Mesenchymal stem cell (in vitro differentiated cells and primary cell): ENCODE results near the gene MASP2. TPM values are rescaled to one million over a fixed set of nuclear protein-coding genes. Genes with fewer than 3 reads are reported as not detected.
"Not testable (repeated sequence)": the region's sequence is repeated elsewhere in the genome, so short reads cannot be mapped to it uniquely, and the experiment has no call there.

Source experiments
- DNase-seq: peaks from one replicate; pipeline ENCODE4 v3.0.0-alpha.2; 2013
- H2AFZ ChIP-seq: one replicate; pipeline ENCODE4 v1.6.1; 2013; ENCODE audit warnings: low read depth, mild to moderate bottlenecking, control low read depth, inconsistent platforms, low read length, moderate library complexity
- H2AK5ac ChIP-seq: 2 replicates; pipeline ENCODE4 v1.6.1; 2013; ENCODE audit warnings: low read length, moderate library complexity, mild to moderate bottlenecking, inconsistent platforms; ENCODE audit not compliant: severe bottlenecking
- H2BK120ac ChIP-seq: one replicate; pipeline ENCODE4 v1.6.1; 2013; ENCODE audit warnings: low read depth, mild to moderate bottlenecking, inconsistent platforms, low read length, moderate library complexity
- H2BK12ac ChIP-seq, 2 experiments: one replicate each; pipeline ENCODE4 v1.6.1; 2013; ENCODE audit warnings: inconsistent platforms in 2 of 2, low read length in 2 of 2, mild to moderate bottlenecking in 2 of 2, moderate library complexity in 2 of 2, control low read depth in 1 of 2
- H2BK15ac ChIP-seq: one replicate; pipeline ENCODE4 v1.6.1; 2013; ENCODE audit warnings: mild to moderate bottlenecking, low read depth, inconsistent platforms; ENCODE audit not compliant: poor library complexity, severe bottlenecking
- H2BK5ac ChIP-seq: 2 replicates; pipeline ENCODE4 v1.6.1; 2013; ENCODE audit warnings: low read depth, mild to moderate bottlenecking, low read length, control low read depth, inconsistent platforms; ENCODE audit not compliant: poor library complexity, severe bottlenecking
- H3K14ac ChIP-seq, 2 experiments: one replicate each; pipeline ENCODE4 v1.6.1; 2013; ENCODE audit warnings: inconsistent platforms in 2 of 2, low read length in 2 of 2, control low read depth in 1 of 2, mild to moderate bottlenecking in 1 of 2, moderate library complexity in 1 of 2
- H3K18ac ChIP-seq, 2 experiments: one replicate each; pipeline ENCODE4 v1.6.1; 2013; ENCODE audit warnings: inconsistent platforms in 2 of 2, low read length in 2 of 2, control low read depth in 1 of 2, low read depth in 1 of 2, mild to moderate bottlenecking in 1 of 2
- H3K23ac ChIP-seq, 2 experiments: one replicate each; pipeline ENCODE4 v1.6.1; 2013; ENCODE audit warnings: inconsistent platforms in 2 of 2, low read length in 2 of 2, mild to moderate bottlenecking in 2 of 2, moderate library complexity in 2 of 2, control low read depth in 1 of 2
- H3K27ac ChIP-seq: 2 replicates; pipeline ENCODE4 v1.5.1; 2013; ENCODE audit warnings: mild to moderate bottlenecking, moderate library complexity, low read length, control low read depth, inconsistent platforms; ENCODE audit not compliant: poor library complexity, severe bottlenecking
- H3K27me3 ChIP-seq, 2 experiments: 2 replicates each; pipeline versions ENCODE4 v1.6.1 to v1.7.0; 2013; ENCODE audit warnings: low read length in 2 of 2, mild to moderate bottlenecking in 2 of 2, moderate library complexity in 2 of 2, control low read depth in 1 of 2, inconsistent platforms in 1 of 2; ENCODE audit not compliant: control insufficient read depth in 1 of 2, insufficient read depth in 1 of 2
- H3K36me3 ChIP-seq, 2 experiments: 2 replicates each; pipeline versions ENCODE4 v1.6.1 to v1.7.0; 2013; ENCODE audit warnings: low read length in 2 of 2, control low read depth in 1 of 2, inconsistent platforms in 1 of 2, low read depth in 1 of 2, mild to moderate bottlenecking in 1 of 2; ENCODE audit not compliant: insufficient read depth in 2 of 2, control insufficient read depth in 1 of 2
- H3K4ac ChIP-seq, 2 experiments: one replicate each; pipeline ENCODE4 v1.6.1; 2013; ENCODE audit warnings: inconsistent platforms in 2 of 2, low read length in 2 of 2, mild to moderate bottlenecking in 2 of 2, moderate library complexity in 2 of 2, control low read depth in 1 of 2, low read depth in 1 of 2
- H3K4me1 ChIP-seq: 2 replicates; pipeline ENCODE4 v1.6.1; 2013; ENCODE audit warnings: low read depth, low read length, control low read depth; ENCODE audit not compliant: control insufficient read depth, insufficient read depth
- H3K4me2 ChIP-seq: 2 replicates; pipeline ENCODE4 v1.6.1; 2013; ENCODE audit warnings: low read length, mild to moderate bottlenecking, inconsistent platforms; ENCODE audit not compliant: poor library complexity, severe bottlenecking
- H3K4me3 ChIP-seq, 2 experiments: 2 replicates each; pipeline versions ENCODE4 v1.5.1 to v1.7.0; 2013; ENCODE audit warnings: low read length in 2 of 2, mild to moderate bottlenecking in 2 of 2, control low read depth in 1 of 2, low read depth in 1 of 2; ENCODE audit not compliant: insufficient read depth in 1 of 2
- H3K79me1 ChIP-seq: replicated peaks from 2 replicates; pipeline ENCODE4 v1.6.1; 2013; ENCODE audit warnings: mild to moderate bottlenecking, control low read depth, low read length, inconsistent platforms; ENCODE audit not compliant: poor library complexity, severe bottlenecking
- H3K9ac ChIP-seq: 2 replicates; pipeline ENCODE4 v1.7.0; 2013; ENCODE audit warnings: mild to moderate bottlenecking, low read length, moderate library complexity
- H3K9me3 ChIP-seq: 2 replicates; pipeline ENCODE4 v1.7.0; 2013; ENCODE audit warnings: mild to moderate bottlenecking, low read length; ENCODE audit not compliant: control insufficient read depth
- H4K8ac ChIP-seq: one replicate; pipeline ENCODE4 v1.6.1; 2013; ENCODE audit warnings: inconsistent platforms, mild to moderate bottlenecking, low read length, moderate library complexity
- H4K91ac ChIP-seq: one replicate; pipeline ENCODE4 v1.6.1; 2013; ENCODE audit warnings: mild to moderate bottlenecking, low read length, inconsistent platforms
- whole genome bisulfite sequencing: methylation state at CpG from one replicate; pipeline ENCODE4 v1.1.7; 2013; ENCODE audit warnings: mixed read lengths; 5-methylcytosine and 5-hydroxymethylcytosine counted together
- polyA plus RNA-seq, 2 experiments: library from polyadenylated mRNA; stranded (reverse); fragments of 200-250 nt; gene quantifications; one replicate each; pipeline ENCODE4 v1.2.3, GENCODE V29; 2013

MASP2 gene
- not detected for polyA plus RNA-seq (2013, experiment 1 of 2)
- polyA plus RNA-seq (2013, experiment 2 of 2): not detected

GRCh38 chr1:11046625-11047365 is at the start of gene MASP2:
MASP2 (minus strand) TSS chr1:11047239; CDS start chr1:11047207, 32 bp downstream.
- H4K8ac ChIP-seq: no peak within 1 kb of the TSS
- H3K14ac ChIP-seq: no peak within 1 kb of the TSS
- no peak within 1 kb of the TSS for H3K27ac ChIP-seq
- H3K4me2 ChIP-seq: no peak within 1 kb of the TSS
- H2BK15ac ChIP-seq: no peak within 1 kb of the TSS
- no peak within 1 kb of the TSS for H3K4me3 ChIP-seq
- no peaks in the 10 kb centered on the region for H3K4me1 ChIP-seq
- no peak within 1 kb of the TSS for H2BK120ac ChIP-seq
- H3K4ac ChIP-seq: no peak within 1 kb of the TSS
- no peak within 1 kb of the TSS for H2BK12ac ChIP-seq
- H3K9me3 ChIP-seq: peaks cover 4% of the 10 kb centered on the region
- H2AK5ac ChIP-seq: no peak within 1 kb of the TSS
- no peak within 1 kb of the TSS for H2AFZ ChIP-seq
- no peaks in the 10 kb centered on the region for H3K79me1 ChIP-seq
- WGBS: 89% methylated on average over 28 of the region's 28 CpGs
- H3K27me3 ChIP-seq: peaks cover 0 to 21% of the 10 kb centered on the region in 2 experiments
- no peak within 1 kb of the TSS for H3K23ac ChIP-seq
- H3K36me3 ChIP-seq: no peaks in the 10 kb centered on the region
- H4K91ac ChIP-seq: no peak within 1 kb of the TSS
- H2BK5ac ChIP-seq: no peak within 1 kb of the TSS
- no peak within 1 kb of the TSS for H3K9ac ChIP-seq
- no peak within 1 kb of the TSS for H3K18ac ChIP-seq
- no peak for DNase-seq

GRCh38 chr1:11083784-11084183 is 36.7 kb upstream of the MASP2 start:
- not testable (repeated sequence) for H3K4me3 ChIP-seq, H3K27me3 ChIP-seq, H4K8ac ChIP-seq, H3K4me2 ChIP-seq, H2AFZ ChIP-seq, H3K4ac ChIP-seq, DNase-seq, H2BK5ac ChIP-seq, H3K9me3 ChIP-seq, H3K14ac ChIP-seq, H3K9ac ChIP-seq, H4K91ac ChIP-seq, H2BK12ac ChIP-seq, H3K23ac ChIP-seq, H3K27ac ChIP-seq, H2BK120ac ChIP-seq, H3K18ac ChIP-seq, H2AK5ac ChIP-seq, H2BK15ac ChIP-seq, H3K4me1 ChIP-seq
- Histone ChIP-seq H3K79me1 (peaks cover 27% of the 10 kb centered on the region), H3K36me3 (peaks cover 43 to 58% of the 10 kb centered on the region in 2 experiments)
- no CpG with 5 or more reads among the region's 3 CpGs for WGBS

GRCh38 chr1:11080931-11081330 is 33.9 kb upstream of the MASP2 start:
- H3K27ac ChIP-seq: no peak overlapping the region
- WGBS: 89% methylated on average over 12 of the region's 12 CpGs
- no peak overlapping the region for H2BK15ac ChIP-seq
- H2AK5ac ChIP-seq: no peak overlapping the region
- H4K91ac ChIP-seq: no peak overlapping the region
- H3K14ac ChIP-seq: no peak overlapping the region
- no peaks in the 10 kb centered on the region for H3K27me3 ChIP-seq
- H4K8ac ChIP-seq: no peak overlapping the region
- no peak overlapping the region for H3K4me2 ChIP-seq
- H3K23ac ChIP-seq: no peak overlapping the region
- no peak for DNase-seq
- no peak overlapping the region for H3K9ac ChIP-seq
- no peak overlapping the region for H2AFZ ChIP-seq
- H3K36me3 ChIP-seq: peaks cover 59 to 60% of the 10 kb centered on the region in 2 experiments
- no peak overlapping the region for H3K4me3 ChIP-seq
- no peaks in the 10 kb centered on the region for H3K4me1 ChIP-seq
- H2BK120ac ChIP-seq: no peak overlapping the region
- no peak overlapping the region for H3K18ac ChIP-seq
- no peak overlapping the region for H2BK12ac ChIP-seq
- no peak overlapping the region for H3K4ac ChIP-seq
- peaks cover 27% of the 10 kb centered on the region for H3K79me1 ChIP-seq
- no peak overlapping the region for H2BK5ac ChIP-seq
- H3K9me3 ChIP-seq: no peaks in the 10 kb centered on the region

GRCh38 chr1:11078631-11079030 is 31.6 kb upstream of the MASP2 start:
- H2AK5ac ChIP-seq: no peak overlapping the region
- no peak overlapping the region for H3K4ac ChIP-seq
- no peak overlapping the region for H2BK12ac ChIP-seq
- H3K14ac ChIP-seq: no peak overlapping the region
- H3K4me3 ChIP-seq: no peak overlapping the region
- no peak overlapping the region for H2BK120ac ChIP-seq
- no peak overlapping the region for H3K27ac ChIP-seq
- H3K9me3 ChIP-seq: no peaks in the 10 kb centered on the region
- H3K79me1 ChIP-seq: peaks cover 29% of the 10 kb centered on the region
- no peak for DNase-seq
- H3K36me3 ChIP-seq: peaks cover 81% of the 10 kb centered on the region in 2 experiments
- no peak overlapping the region for H2AFZ ChIP-seq
- H3K4me2 ChIP-seq: no peak overlapping the region
- H3K18ac ChIP-seq: no peak overlapping the region
- no peaks in the 10 kb centered on the region for H3K27me3 ChIP-seq
- no peak overlapping the region for H2BK15ac ChIP-seq
- 100% methylated on average over 2 of the region's 2 CpGs for WGBS
- no peak overlapping the region for H3K23ac ChIP-seq
- H3K4me1 ChIP-seq: no peaks in the 10 kb centered on the region
- no peak overlapping the region for H2BK5ac ChIP-seq
- no peak overlapping the region for H4K91ac ChIP-seq
- no peak overlapping the region for H3K9ac ChIP-seq
- no peak overlapping the region for H4K8ac ChIP-seq
